AG09309 (cell line): ENCODE data around the gene FCMR.
A peak's percentile ranks its signal among the peaks of the same experiment; 100 is the strongest.
"Not testable (repeated sequence)": the region's sequence is repeated elsewhere in the genome, so short reads cannot be mapped to it uniquely, and the experiment has no call there.

Source experiments
- DNase-seq: peaks from one replicate; pipeline ENCODE4 v3.0.0-alpha.2; 2010; ENCODE audit warnings: low read depth
- H3K4me3 ChIP-seq: 2 replicates; pipeline ENCODE4 v1.5.1; 2011; ENCODE audit warnings: mild to moderate bottlenecking, low read depth, low read length, moderate library complexity; ENCODE audit not compliant: control insufficient read depth
- TF ChIP-seq, protein P1 (sequence below): IDR thresholded peaks from 2 replicates; pipeline ENCODE4 v1.5.1; 2011; ENCODE audit warnings: mild to moderate bottlenecking, low read depth, low read length, inconsistent platforms; ENCODE audit not compliant: insufficient read depth, control insufficient read depth; ENCODE audit errors: missing control alignments

FCMR gene

DNA sequence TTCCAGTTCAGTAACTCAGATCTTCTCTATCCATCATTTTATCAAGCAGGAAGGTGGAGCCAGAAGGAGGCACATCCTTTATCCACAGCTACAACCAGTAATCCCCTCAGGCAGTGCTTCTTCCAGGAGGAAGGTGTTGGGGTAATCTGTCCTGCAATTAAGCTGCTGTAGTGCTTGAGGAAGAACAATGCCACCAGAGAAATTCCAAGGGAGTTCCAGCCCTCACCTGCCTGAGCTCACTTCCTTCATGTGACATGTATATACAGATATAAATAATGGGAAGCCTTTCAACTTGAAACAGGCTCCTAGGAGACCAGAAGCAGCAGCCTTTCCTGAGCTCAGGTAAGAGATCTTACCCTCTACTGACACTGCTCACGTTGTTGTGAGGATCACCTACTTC, 58.5 kb downstream of the FCMR start:
- TF ChIP-seq, protein P1, sequence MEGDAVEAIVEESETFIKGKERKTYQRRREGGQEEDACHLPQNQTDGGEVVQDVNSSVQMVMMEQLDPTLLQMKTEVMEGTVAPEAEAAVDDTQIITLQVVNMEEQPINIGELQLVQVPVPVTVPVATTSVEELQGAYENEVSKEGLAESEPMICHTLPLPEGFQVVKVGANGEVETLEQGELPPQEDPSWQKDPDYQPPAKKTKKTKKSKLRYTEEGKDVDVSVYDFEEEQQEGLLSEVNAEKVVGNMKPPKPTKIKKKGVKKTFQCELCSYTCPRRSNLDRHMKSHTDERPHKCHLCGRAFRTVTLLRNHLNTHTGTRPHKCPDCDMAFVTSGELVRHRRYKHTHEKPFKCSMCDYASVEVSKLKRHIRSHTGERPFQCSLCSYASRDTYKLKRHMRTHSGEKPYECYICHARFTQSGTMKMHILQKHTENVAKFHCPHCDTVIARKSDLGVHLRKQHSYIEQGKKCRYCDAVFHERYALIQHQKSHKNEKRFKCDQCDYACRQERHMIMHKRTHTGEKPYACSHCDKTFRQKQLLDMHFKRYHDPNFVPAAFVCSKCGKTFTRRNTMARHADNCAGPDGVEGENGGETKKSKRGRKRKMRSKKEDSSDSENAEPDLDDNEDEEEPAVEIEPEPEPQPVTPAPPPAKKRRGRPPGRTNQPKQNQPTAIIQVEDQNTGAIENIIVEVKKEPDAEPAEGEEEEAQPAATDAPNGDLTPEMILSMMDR, result no peak
- no peak for DNase-seq

DNA sequence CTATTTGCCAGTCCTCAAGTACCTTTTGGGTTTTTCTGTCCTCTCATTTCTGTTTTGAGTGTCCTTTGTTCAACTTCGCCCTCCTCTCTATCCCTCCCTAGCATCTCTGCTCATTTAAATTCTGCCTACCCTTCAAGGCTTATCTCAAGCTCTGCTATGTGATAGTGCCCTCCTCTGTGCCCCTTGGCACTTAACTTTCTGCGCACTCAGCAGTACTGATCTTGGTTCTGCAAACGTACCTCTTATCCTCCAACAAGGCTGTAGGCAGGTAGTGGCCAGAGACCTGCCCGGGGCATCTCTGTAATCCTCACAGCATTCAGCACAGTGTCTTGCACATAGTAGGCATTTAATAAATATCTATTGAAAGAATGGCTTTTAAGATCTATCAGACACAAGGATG, 61.6 kb downstream of the FCMR start:
- TF ChIP-seq, protein P1, result no peak
- H3K4me3 ChIP-seq, result no peak overlapping the region
- DNase-seq, result no peak

More for the DNA sequence above, 58.5 kb downstream of the FCMR start:
- H3K4me3 ChIP-seq, result no peak overlapping the region

DNA sequence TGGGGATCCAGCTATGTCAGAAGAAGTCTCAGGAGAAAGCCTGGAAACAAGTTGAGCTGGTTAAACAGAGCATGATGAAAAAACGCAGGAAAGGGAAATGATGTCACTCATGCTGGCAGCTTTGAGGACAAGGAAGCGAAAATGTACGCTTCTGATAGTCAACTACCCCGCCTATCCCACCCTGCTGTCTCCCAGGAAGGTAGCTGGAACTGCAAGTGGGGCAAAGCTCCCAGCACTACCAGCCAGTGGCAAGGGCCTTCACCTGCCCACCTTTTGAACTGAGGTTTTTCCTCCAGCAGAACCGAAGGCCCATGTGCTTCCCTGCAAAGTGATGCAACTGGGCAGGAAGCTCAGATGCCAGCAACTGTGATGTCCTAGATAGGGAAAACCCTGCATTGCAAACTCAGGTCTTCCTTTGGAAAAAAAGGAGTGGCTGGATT, 62.6 kb downstream of the FCMR start:
- no peak for DNase-seq
- TF ChIP-seq, protein P1, result no peak

DNA sequence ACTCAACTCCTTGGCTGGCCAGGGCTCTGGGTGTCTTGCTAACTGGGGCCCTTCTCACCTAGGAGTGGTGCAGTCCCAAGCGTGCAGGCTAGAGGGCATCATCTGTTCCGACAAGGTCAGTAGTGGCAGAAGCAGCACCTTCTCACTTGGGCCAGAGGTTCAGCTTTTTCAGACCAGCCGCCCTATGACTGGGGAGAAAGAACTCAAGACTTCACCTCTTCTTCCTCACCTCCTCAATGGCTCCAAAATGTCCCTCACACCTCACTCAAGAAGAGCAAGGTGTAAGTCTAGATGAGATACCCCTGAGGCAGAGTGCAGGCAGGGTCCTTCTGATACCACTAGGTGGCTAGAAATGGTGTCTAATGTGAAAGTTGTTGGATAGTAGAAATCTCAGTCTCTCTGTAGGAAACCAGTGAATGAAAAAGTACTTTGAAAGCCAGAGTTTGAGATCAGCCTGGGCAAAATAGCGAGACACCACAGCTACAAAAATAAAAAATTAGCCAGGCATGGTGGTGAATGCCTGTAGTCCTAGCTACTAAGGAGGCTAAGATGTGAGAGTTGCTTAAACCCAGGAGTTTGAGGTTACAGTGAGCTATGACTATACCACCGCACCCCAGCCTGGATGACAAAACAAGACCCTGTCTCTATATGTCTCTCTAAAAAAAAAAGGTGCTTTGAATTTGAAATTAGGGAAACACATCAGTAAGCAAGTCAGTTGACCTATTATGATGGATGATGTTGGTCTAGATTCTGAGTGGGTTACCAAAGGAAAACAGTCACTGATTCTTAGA, 64.9 kb downstream of the FCMR start:
- DNase-seq, result no peak
- TF ChIP-seq, protein P1, result peak; percentile 41
- no peak overlapping the region for H3K4me3 ChIP-seq

More for the DNA sequence above, 62.6 kb downstream of the FCMR start:
- H3K4me3 ChIP-seq, result no peak overlapping the region

DNA sequence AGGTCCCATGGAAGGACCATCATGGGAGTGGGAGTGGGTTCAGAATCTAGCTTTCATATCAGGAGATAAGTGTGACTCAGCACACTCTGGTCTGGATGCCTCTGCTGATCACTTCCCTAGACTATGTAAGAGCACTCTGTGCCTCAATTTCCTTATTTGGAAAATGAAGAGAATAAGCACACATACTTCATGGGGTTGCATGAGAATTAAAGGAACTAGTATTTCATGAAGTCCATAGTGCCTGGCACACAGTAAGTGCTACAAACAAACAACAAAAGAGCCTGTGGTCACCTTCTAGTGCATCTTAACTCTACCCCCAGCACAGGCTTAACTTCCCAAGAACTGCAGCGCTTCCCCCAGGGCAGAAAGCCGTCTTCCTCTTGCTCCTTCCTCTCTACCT, 65.9 kb downstream of the FCMR start:
- TF ChIP-seq, protein P1, result no peak
- no peak for DNase-seq
- no peak overlapping the region for H3K4me3 ChIP-seq

DNA sequence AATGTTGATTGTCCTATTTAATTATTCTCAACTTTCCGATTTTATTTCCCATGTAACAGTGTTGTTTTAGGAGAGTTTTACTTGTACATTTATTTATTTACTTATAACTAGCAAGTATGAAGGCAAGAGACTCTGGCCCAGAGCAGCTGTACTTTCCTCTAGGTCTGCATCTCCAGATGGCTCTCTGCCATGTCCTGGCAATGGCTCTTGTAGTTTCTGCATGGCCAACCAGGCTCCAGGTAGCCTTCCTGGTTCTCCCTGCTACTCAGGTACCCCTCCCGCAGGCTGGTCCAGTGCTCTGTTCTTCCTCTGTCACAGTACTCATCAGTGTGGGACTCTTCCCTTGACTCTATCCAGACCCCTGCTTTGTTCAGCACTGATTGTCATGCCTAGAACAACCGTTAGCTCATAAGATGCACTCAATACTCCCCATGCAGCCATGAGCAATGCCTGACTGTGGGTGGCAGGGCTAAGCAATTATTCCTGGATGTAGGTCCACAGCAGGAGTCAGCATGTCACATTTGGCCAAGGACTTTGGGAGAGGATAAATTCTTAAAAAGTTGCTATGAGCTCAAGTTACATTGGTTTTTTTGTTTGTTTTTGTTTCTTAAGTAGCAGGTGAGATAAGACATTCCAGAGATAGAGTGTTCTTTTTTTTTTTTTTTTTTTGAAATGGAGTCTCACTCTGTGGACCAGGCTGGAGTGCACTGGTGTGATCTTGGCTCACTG, 67.2 kb downstream of the FCMR start:
- TF ChIP-seq, protein P1, result no peak
- no peak for DNase-seq
- H3K4me3 ChIP-seq, result no peak overlapping the region

DNA sequence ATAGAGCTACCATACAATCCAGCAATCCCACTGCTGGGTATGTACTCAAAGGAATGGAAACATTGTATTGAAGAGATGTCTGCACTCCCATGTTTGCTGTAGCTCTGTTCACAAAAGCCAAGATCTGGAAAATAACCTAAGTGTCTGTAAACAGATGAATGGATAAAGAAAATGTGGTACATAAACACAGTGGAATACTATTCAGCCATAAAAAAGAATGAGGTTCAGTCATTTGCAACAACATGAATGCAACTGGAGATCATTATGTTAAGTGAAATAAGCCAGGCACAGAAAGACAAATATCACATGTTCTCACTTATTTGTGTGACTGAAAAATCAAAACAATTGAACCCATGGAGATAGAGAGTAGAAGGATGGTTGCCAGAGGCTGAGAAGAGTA, 68.0 kb downstream of the FCMR start:
- DNase-seq, H3K4me3 ChIP-seq: not testable (repeated sequence)
